Esophagus squamous epithelium (tissue), 5 donors: Measurements from ENCODE around the gene DCAF10. TPM values are rescaled to one million over a fixed set of nuclear protein-coding genes. Genes with fewer than 3 reads are reported as not detected.
"Not testable (repeated sequence)": the region's sequence is repeated elsewhere in the genome, so short reads cannot be mapped to it uniquely, and the experiment has no call there.

Experiments used
- DNase-seq: peaks from one replicate; lab custom pipeline; 2025; lab: John Stamatoyannopoulos, UW
- H3K27ac ChIP-seq, 4 donors: fragments of 200-600 bp; sonication (generic); one replicate each; pipeline ENCODE4 v1.5.1; 2016 to 2019; ENCODE audit warnings: mild to moderate bottlenecking in 1 of 4
- H3K27me3 ChIP-seq, 4 donors: fragments of 200-600 bp; sonication (generic); 1 replicate in 3 of 4; 2 replicates in 1 of 4; pipeline versions ENCODE4 v1.5.1 to v1.6.0; 2017 to 2021; ENCODE audit warnings: antibody characterized with exemption in 1 of 4
- H3K36me3 ChIP-seq, 3 donors: fragments of 200-600 bp; sonication (generic); one replicate each; pipeline ENCODE4 v1.5.1; 2016 to 2019
- H3K4me1 ChIP-seq, 3 donors: fragments of 200-600 bp; sonication (generic); one replicate each; pipeline ENCODE4 v1.5.1; 2017 to 2019
- H3K4me3 ChIP-seq, 4 donors: fragments of 200-600 bp; sonication (generic); 1 replicate in 3 of 4; 2 replicates in 1 of 4; pipeline ENCODE4 v1.5.1; 2016 to 2019; ENCODE audit warnings: mild to moderate bottlenecking in 2 of 4, moderate library complexity in 1 of 4
- H3K9me3 ChIP-seq, 3 donors: fragments of 200-600 bp; sonication (generic); one replicate each; pipeline ENCODE4 v1.5.1; 2016 to 2019
- POLR2A ChIP-seq, 4 donors: fragments of 450-650 bp; IDR thresholded peaks; one replicate each; pipeline ENCODE4 v1.6.1; 2017; ENCODE audit warnings: antibody characterized with exemption in 4 of 4, mild to moderate bottlenecking in 4 of 4, moderate library complexity in 3 of 4
- WGBS, 2 donors: methylation state at CpG; one replicate each; pipeline ENCODE4 v1.1.5; 2018; 5-methylcytosine and 5-hydroxymethylcytosine counted together
- intact Hi-C: fragments of 100-400 bp; cut with DNase I; formaldehyde crosslinking; loops from one replicate; pipeline ENCODE4 v1.15.0; 2022
- total RNA-seq, 4 donors: library from RNA; depleted of rRNA; stranded (reverse); fragments of >200 nt; gene quantifications; one replicate each; pipeline ENCODE4 v1.1.0, GENCODE V29; 2016
- TF ChIP-seq, protein P1 (sequence below), 6 experiments: fragments of 450-650 bp in 4 of 6; fragments of 200-600 bp in 2 of 6; sonication (generic) in 2 of 6; IDR thresholded peaks; one replicate each; pipeline ENCODE4 v1.5.1; 2016 to 2019; ENCODE audit warnings: antibody characterized with exemption in 6 of 6, mild to moderate bottlenecking in 4 of 6, moderate library complexity in 4 of 6
- donor health status: DM: yes; HTN: yes; CAD: no.

DCAF10 gene
- total RNA-seq, 4 donors from 2014 or later = 12.0 to 22.9 (median 17.6) TPM

GRCh38 chr9:37806271-37806670, 5.7 kb downstream of the DCAF10 start:
- no peak overlapping the region for H3K27ac ChIP-seq
- no peaks in the 10 kb centered on the region for H3K27me3 ChIP-seq
- no peak overlapping the region for H3K4me3 ChIP-seq
- no peaks in the 10 kb centered on the region for H3K9me3 ChIP-seq
- peaks cover 0 to 6% (median 0%) of the 10 kb centered on the region in 3 donors for H3K36me3 ChIP-seq
- TF ChIP-seq, protein P1, sequence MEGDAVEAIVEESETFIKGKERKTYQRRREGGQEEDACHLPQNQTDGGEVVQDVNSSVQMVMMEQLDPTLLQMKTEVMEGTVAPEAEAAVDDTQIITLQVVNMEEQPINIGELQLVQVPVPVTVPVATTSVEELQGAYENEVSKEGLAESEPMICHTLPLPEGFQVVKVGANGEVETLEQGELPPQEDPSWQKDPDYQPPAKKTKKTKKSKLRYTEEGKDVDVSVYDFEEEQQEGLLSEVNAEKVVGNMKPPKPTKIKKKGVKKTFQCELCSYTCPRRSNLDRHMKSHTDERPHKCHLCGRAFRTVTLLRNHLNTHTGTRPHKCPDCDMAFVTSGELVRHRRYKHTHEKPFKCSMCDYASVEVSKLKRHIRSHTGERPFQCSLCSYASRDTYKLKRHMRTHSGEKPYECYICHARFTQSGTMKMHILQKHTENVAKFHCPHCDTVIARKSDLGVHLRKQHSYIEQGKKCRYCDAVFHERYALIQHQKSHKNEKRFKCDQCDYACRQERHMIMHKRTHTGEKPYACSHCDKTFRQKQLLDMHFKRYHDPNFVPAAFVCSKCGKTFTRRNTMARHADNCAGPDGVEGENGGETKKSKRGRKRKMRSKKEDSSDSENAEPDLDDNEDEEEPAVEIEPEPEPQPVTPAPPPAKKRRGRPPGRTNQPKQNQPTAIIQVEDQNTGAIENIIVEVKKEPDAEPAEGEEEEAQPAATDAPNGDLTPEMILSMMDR (IDR thresholded peaks at IDR 0.05) = no peak
- TF ChIP-seq POLR2A (IDR thresholded peaks at IDR 0.05) = no peak
- DNase-seq = no peak
- 70 to 76% methylated on average over 4 of the region's 4 CpGs for WGBS, 2 donors
- intact Hi-C loops = no loop called here
- H3K4me1 ChIP-seq = peaks cover 8 to 49% (median 17%) of the 10 kb centered on the region in 3 donors

- H3K9me3 ChIP-seq, H3K36me3 ChIP-seq, H3K27me3 ChIP-seq, H3K4me3 ChIP-seq, H3K27ac ChIP-seq, intact Hi-C loops, DNase-seq: not testable (repeated sequence)
- H3K4me1 ChIP-seq = peaks cover 0 to 17% (median 0%) of the 10 kb centered on the region in 3 donors
- 96 to 97% methylated on average over 10 to 15 of the region's 15 CpGs for WGBS, 2 donors
Observed at GRCh38 chr9:37809676-37810075, 9.1 kb downstream of the DCAF10 start.

GRCh38 chr9:37811906-37812476, 11.4 kb downstream of the DCAF10 start:
- no peaks in the 10 kb centered on the region for H3K4me1 ChIP-seq
- 93 to 97% methylated on average over 5 to 6 of the region's 6 CpGs for WGBS, 2 donors
- intact Hi-C loops = no loop called here
- no peak for DNase-seq
- peaks cover 0 to 6% (median 0%) of the 10 kb centered on the region in 3 donors for H3K36me3 ChIP-seq
- H3K9me3 ChIP-seq = no peaks in the 10 kb centered on the region
- H3K27ac ChIP-seq = no peak overlapping the region
- H3K4me3 ChIP-seq = no peak overlapping the region
- H3K27me3 ChIP-seq = no peaks in the 10 kb centered on the region
- no peak for TF ChIP-seq POLR2A (IDR thresholded peaks at IDR 0.05)

GRCh38 chr9:37812773-37813379, 12.3 kb downstream of the DCAF10 start:
- Histone ChIP-seq H3K9me3 (no peaks in the 10 kb centered on the region), H3K36me3 (peaks cover 0 to 3% (median 0%) of the 10 kb centered on the region in 3 donors), H3K27me3 (no peaks in the 10 kb centered on the region), H3K27ac (no peak overlapping the region), H3K4me1 (no peaks in the 10 kb centered on the region), H3K4me3 (no peak overlapping the region)
- intact Hi-C loops = no loop called here
- whole genome bisulfite sequencing, 2 donors = 85 to 88% methylated on average over 5 of the region's 5 CpGs
- no peak for DNase-seq
- TF ChIP-seq, protein P1 (IDR thresholded peaks at IDR 0.05) = no peak
- TF ChIP-seq POLR2A (IDR thresholded peaks at IDR 0.05) = no peak

- H3K4me3 ChIP-seq = no peak overlapping the region
- DNase-seq = no peak
- no peaks in the 10 kb centered on the region for H3K4me1 ChIP-seq
- WGBS, 2 donors = 67 to 84% methylated on average over 2 of the region's 2 CpGs
- H3K36me3 ChIP-seq = peaks cover 0 to 35% (median 0%) of the 10 kb centered on the region in 3 donors
- no peak overlapping the region for H3K27ac ChIP-seq
- no peaks in the 10 kb centered on the region for H3K9me3 ChIP-seq
- intact Hi-C loops = no loop called here
- H3K27me3 ChIP-seq = no peaks in the 10 kb centered on the region
- TF ChIP-seq, protein P1 (IDR thresholded peaks at IDR 0.05) = no peak
- TF ChIP-seq POLR2A (IDR thresholded peaks at IDR 0.05) = no peak
Observed at GRCh38 chr9:37818849-37819248, 18.3 kb downstream of the DCAF10 start.

DNA sequence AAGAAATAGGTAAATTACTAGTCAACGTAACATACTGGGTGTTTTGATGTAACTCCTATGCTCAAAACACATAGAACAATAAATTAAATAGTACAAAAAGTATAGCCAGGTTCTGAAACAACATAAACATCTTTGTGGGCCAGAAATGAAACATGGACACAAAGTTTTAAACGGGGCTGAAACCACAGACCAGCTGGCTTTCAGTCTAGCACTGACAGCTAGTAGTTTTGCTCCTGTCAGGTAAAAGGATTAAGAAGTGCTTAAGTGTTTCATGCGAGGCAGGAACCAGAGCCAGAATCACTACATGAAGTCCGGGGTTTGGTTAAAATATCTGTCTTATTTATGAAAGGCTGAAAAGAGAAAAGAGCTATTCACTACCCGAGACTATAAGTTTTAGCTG, 19.5 kb downstream of the DCAF10 start:
- H3K4me3 ChIP-seq = no peak overlapping the region

DNA sequence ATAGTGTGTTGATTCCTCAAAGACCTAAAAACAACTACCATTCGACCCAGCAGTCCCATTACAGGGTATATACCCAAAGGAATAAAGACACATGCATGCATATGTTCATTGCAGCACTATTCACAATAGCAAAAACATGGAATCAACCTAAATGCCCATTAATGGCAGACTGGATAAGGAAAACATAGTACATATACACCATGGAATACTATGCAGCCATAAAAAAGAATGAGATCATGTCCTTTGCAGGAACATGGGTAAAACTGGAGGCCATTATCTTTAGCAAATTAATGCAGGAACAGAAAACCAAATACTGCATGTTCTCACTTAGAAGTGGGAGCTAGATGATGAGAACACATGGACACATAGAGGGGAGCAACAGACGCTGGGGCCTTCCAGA, 24.6 kb downstream of the DCAF10 start:
- H3K27ac ChIP-seq, intact Hi-C loops: not testable (repeated sequence)

More for the DNA sequence above, 19.5 kb downstream of the DCAF10 start:
- intact Hi-C loops = no loop called here
- Histone ChIP-seq H3K4me1 (no peaks in the 10 kb centered on the region), H3K27me3 (no peaks in the 10 kb centered on the region), H3K9me3 (no peaks in the 10 kb centered on the region), H3K36me3 (peaks cover 0 to 46% (median 0%) of the 10 kb centered on the region in 3 donors), H3K27ac (no peak overlapping the region)
- WGBS, 2 donors = 79 to 82% methylated on average over 5 of the region's 5 CpGs
- DNase-seq = no peak
- TF ChIP-seq, protein P1 (IDR thresholded peaks at IDR 0.05) = no peak
- no peak for TF ChIP-seq POLR2A (IDR thresholded peaks at IDR 0.05)

More for the DNA sequence above, 24.6 kb downstream of the DCAF10 start:
- H3K4me3 ChIP-seq, DNase-seq, H3K9me3 ChIP-seq, H3K27me3 ChIP-seq, H3K4me1 ChIP-seq: not testable (repeated sequence)
- H3K36me3 ChIP-seq = peaks cover 0 to 87% (median 0%) of the 10 kb centered on the region in 3 donors
- 97 to 100% methylated on average over 2 of the region's 2 CpGs for WGBS, 2 donors
